Fibroblast of pulmonary artery (primary cell): Measurements from ENCODE around the gene CD247.

Source experiments
- DNase-seq: peaks from one replicate; pipeline ENCODE4 v3.0.0-alpha.2; 2010; ENCODE audit warnings: low read depth
- H3K4me3 ChIP-seq: replicated peaks from 2 replicates; pipeline ENCODE4 v1.5.1; 2011; ENCODE audit warnings: low read depth, mild to moderate bottlenecking, control low read depth, low read length, moderate library complexity
- TF ChIP-seq, protein P1 (sequence below): IDR thresholded peaks from 2 replicates; pipeline ENCODE4 v1.5.1; 2011; ENCODE audit warnings: mild to moderate bottlenecking, control low read depth, low read length, inconsistent platforms; ENCODE audit errors: missing control alignments

Gene CD247

DNA sequence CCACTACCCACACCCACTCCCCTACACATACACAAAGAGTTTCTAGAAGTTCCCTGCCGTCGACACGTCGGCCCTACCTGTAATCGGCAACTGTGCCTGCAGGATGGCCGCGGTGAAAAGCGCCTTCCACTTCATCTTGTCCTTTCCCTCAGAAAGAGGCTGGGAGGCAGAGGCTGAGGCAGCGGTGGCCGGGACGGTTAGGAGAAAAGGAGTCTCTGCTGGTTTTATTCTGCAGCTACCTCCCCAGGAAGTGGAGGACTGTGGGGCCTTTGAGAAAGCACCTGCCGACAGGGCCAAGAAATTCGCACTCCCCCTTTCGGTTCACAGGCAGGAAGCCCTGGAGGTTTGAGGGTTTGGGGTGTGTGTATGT is at the start of gene CD247:
Gene CD247 (minus strand): TSS at position 199 of the 370 bp plus-strand sequence. CDS start 64 bp downstream, at position 135.
- TF ChIP-seq, protein P1, sequence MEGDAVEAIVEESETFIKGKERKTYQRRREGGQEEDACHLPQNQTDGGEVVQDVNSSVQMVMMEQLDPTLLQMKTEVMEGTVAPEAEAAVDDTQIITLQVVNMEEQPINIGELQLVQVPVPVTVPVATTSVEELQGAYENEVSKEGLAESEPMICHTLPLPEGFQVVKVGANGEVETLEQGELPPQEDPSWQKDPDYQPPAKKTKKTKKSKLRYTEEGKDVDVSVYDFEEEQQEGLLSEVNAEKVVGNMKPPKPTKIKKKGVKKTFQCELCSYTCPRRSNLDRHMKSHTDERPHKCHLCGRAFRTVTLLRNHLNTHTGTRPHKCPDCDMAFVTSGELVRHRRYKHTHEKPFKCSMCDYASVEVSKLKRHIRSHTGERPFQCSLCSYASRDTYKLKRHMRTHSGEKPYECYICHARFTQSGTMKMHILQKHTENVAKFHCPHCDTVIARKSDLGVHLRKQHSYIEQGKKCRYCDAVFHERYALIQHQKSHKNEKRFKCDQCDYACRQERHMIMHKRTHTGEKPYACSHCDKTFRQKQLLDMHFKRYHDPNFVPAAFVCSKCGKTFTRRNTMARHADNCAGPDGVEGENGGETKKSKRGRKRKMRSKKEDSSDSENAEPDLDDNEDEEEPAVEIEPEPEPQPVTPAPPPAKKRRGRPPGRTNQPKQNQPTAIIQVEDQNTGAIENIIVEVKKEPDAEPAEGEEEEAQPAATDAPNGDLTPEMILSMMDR, result no peak

DNA sequence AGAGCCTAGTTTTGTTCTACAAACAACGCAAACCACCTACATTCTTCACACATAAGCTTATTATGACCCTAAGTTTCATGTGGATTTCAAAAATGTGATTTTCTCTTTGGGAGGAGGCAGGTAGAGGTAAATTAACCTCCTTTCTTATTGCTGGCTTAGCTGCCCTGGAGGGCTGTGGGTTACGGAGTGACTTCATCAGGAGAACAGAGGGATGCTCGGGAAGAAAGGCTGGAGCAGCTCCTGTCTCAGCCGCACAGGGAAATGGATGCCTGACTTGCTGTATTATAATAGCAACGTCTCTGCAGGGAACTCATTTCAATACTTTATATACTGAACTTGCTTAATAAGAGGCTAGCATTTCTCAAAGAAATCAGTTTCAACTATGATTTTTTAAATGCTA is 49.3 kb upstream of the CD247 start:
- DNase-seq, result no peak
- TF ChIP-seq, protein P1, result no peak
- H3K4me3 ChIP-seq, result no peak overlapping the region

More for the DNA sequence above, at the start of gene CD247:
- no peak for DNase-seq
- no peak within 1 kb of the TSS for H3K4me3 ChIP-seq

DNA sequence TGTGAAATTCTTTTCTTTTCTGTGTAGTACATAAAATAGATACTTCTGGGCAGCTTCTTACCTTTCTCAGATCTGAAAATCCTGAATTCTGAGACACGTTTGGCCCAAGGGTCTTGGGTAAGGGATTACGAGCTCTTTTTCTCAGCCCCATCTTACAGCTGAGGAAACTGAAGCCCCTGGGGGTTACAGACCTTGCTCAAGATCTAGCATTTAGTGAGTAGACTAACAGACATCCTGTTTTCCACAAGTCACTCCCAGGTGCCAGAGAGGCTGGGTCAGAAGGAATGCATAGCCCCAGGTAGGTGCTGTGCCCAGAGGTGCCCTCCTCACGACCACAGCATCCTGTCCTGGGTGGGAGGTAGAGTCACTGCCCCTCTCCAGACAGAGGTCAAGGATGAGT is 48.4 kb upstream of the CD247 start:
- TF ChIP-seq, protein P1, result no peak
- DNase-seq, result no peak
- no peak overlapping the region for H3K4me3 ChIP-seq

DNA sequence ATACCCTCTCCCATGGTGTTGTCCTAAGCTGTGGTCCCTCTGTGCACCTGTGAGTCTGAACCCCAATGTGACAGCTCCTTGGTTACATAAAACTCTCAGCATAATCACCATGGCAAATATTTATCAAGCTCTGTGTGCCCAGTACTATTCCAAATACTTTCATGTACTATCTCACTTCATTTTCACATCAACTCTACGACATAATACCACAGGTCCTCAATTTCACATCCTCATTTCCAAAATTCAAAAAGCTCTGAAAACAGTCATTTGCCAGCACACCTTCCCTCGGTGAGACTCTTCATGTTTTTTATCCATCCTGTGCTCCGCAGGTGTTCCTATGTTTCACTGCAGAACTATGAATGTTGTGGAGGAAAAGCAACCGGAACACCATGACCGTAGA is 47.6 kb upstream of the CD247 start:
- no peak overlapping the region for H3K4me3 ChIP-seq
- TF ChIP-seq, protein P1, result no peak
- no peak for DNase-seq

DNA sequence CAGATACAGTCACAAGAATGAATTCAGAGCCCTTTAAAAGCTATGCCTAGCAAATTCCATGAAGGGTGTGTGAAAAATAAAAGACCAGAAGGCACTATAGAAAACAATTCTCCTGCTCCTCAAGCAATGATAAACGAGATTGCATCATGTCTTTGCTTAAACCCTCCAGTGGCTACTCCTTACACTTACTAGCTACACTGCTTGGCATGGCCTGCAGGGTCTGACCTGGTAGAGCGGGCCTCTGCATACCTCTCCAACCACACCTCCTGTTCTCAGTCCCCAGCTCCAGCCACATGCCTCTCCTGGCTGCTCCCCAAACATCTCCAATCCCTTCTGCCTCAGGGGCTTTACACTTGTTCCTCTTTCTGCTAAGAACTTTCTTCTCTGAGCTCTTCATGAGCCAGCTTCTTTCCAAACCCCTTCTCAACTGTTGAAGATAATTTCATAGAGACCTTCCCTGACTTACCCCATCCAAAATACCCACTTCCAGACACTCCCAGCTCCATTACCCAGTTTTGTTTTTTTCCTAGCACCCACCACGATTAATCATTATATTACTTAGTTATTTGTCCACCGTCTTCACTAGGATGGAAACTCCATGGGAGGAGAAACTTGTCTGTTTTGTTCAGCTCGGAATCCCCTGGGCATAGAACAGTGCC is 46.4 kb upstream of the CD247 start:
- no peak overlapping the region for H3K4me3 ChIP-seq
- DNase-seq, result peak; percentile 18
- TF ChIP-seq, protein P1, result no peak

DNA sequence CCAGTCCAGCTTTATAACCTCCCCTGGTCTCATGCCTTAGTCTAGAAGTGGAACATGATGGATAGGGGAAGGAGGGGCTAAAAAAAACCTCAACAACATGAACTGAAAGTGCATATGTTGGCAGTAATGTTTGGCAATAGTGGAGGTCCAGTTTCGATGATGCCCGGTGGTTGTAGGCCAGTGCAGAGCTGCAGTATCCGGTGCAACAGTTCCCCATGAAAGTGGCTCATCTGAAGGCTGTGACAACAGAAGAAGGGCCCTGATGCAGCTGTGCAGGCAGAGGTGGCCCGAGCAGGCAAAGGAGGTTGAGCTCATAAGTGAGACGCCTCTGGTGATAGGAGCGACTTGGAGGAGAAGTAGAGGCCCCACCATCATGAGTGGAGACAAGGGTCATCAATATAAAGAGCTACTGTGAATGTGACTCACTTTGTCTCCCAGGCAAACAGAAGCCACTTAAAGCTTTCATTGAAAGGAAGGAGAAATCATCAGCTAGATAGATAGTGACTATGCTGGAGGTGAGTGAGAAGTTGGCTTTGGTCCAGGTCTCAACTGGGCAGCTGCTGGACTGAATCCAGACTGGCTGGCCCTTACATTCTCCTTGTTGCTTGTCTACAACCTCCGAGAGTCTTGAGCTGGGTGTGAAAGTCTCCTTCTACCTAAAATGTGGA is 45.4 kb upstream of the CD247 start:
- no peak for DNase-seq
- H3K4me3 ChIP-seq, result no peak overlapping the region
- TF ChIP-seq, protein P1, result no peak
